GM23338 (cell line): ENCODE measurements around the gene TMPRSS5. TPM values are rescaled to one million over a fixed set of nuclear protein-coding genes. Genes with fewer than 3 reads are reported as not detected.

Experiments used
- ATAC-seq: fragments of 200-7000 bp; cut with Tn5 transposase; 3 replicates; pipeline ENCODE4 v1.9.1; 2020
- DNase-seq: peaks from one replicate; pipeline ENCODE4 v3.0.0-alpha.2; 2015; ENCODE audit warnings: low spot score
- H2AFZ ChIP-seq: fragments of 200-600 bp; sonication (generic); 2 replicates; pipeline ENCODE4 v1.8.0; 2016; ENCODE audit warnings: antibody characterized with exemption, mild to moderate bottlenecking, moderate library complexity
- H3F3A ChIP-seq: fragments of 200-600 bp; sonication (generic); replicated peaks from 2 replicates; pipeline ENCODE4 v1.8.0; 2017; ENCODE audit warnings: antibody characterized with exemption, mixed run types, low read depth
- H3K27ac ChIP-seq: fragments of 200-600 bp; sonication (generic); 2 replicates; pipeline ENCODE4 v1.6.1; 2016; ENCODE audit warnings: low read depth
- H3K27me3 ChIP-seq: fragments of 200-600 bp; sonication (generic); 2 replicates; pipeline ENCODE4 v1.8.0; 2016; ENCODE audit warnings: mild to moderate bottlenecking, mixed run types, moderate library complexity; ENCODE audit not compliant: insufficient read depth
- H3K36me3 ChIP-seq: fragments of 200-600 bp; sonication (generic); 2 replicates; pipeline ENCODE4 v1.8.0; 2016; ENCODE audit warnings: mild to moderate bottlenecking; ENCODE audit not compliant: insufficient read depth
- H3K4me1 ChIP-seq: fragments of 200-600 bp; sonication (generic); 2 replicates; pipeline ENCODE4 v1.8.0; 2016; ENCODE audit warnings: mild to moderate bottlenecking, moderate library complexity; ENCODE audit not compliant: insufficient read depth
- H3K4me2 ChIP-seq: fragments of 200-600 bp; sonication (generic); 2 replicates; pipeline ENCODE4 v1.7.1; 2017; ENCODE audit warnings: mixed run types
- H3K4me3 ChIP-seq: fragments of 200-600 bp; sonication (generic); 2 replicates; pipeline ENCODE4 v1.6.1; 2016; ENCODE audit warnings: mixed run types
- H3K79me2 ChIP-seq: fragments of 200-600 bp; sonication (generic); replicated peaks from 2 replicates; pipeline ENCODE4 v1.8.0; 2017; ENCODE audit warnings: mild to moderate bottlenecking; ENCODE audit not compliant: insufficient read depth
- H3K9me2 ChIP-seq: fragments of 200-600 bp; sonication (generic); 2 replicates; pipeline ENCODE4 v1.8.0; 2017; ENCODE audit not compliant: insufficient read depth
- H4K20me1 ChIP-seq: fragments of 200-600 bp; sonication (generic); replicated peaks from 2 replicates; pipeline ENCODE4 v1.8.0; 2017; ENCODE audit warnings: mild to moderate bottlenecking; ENCODE audit not compliant: insufficient read depth
- H3K27ac Mint-ChIP-seq: 2 replicates; pipeline ENCODE4 v1.8.0; 2020; ENCODE audit warnings: inconsistent platforms, mild to moderate bottlenecking, moderate library complexity, mixed read lengths
- H3K27me3 Mint-ChIP-seq: 3 replicates; pipeline ENCODE4 v1.8.0; 2022; ENCODE audit warnings: low read depth, mild to moderate bottlenecking, moderate library complexity, mixed read lengths, inconsistent platforms; ENCODE audit not compliant: insufficient read depth, poor library complexity
- H3K36me3 Mint-ChIP-seq: 3 replicates; pipeline ENCODE4 v1.8.0; 2021; ENCODE audit warnings: low read depth, mild to moderate bottlenecking, inconsistent platforms, moderate library complexity, mixed read lengths
- H3K4me1 Mint-ChIP-seq: 3 replicates; pipeline ENCODE4 v1.8.0; 2020; ENCODE audit warnings: mild to moderate bottlenecking, inconsistent platforms, mixed read lengths
- H3K4me3 Mint-ChIP-seq: 3 replicates; pipeline ENCODE4 v1.8.0; 2021; ENCODE audit warnings: moderate library complexity, mild to moderate bottlenecking, inconsistent platforms, mixed read lengths
- H3K9me3 Mint-ChIP-seq: 3 replicates; pipeline ENCODE4 v1.8.0; 2020; ENCODE audit warnings: moderate library complexity, mild to moderate bottlenecking, inconsistent platforms, mixed read lengths
- CREB1 ChIP-seq: fragments of 250-450 bp; sonication (Bioruptor Pico); IDR thresholded peaks from 2 replicates; pipeline ENCODE4 v1.5.0; 2020; ENCODE audit warnings: low read depth, mild to moderate bottlenecking, moderate library complexity
- CTCF ChIP-seq, 2 experiments: fragments of 200-600 bp in 1 of 2; sonication (generic) in 1 of 2; conservative IDR thresholded peaks; 2 replicates each; pipeline versions ENCODE4 v1.5.1 to v1.6.1; 2016 to 2017; ENCODE audit warnings: antibody characterized with exemption in 2 of 2, low read depth in 2 of 2, mild to moderate bottlenecking in 2 of 2, moderate library complexity in 1 of 2
- EZH2 ChIP-seq: fragments of 200-600 bp; sonication (generic); IDR thresholded peaks from one replicate; pipeline ENCODE4 v1.8.0; 2017; ENCODE audit warnings: antibody characterized with exemption, mild to moderate bottlenecking, low read depth; ENCODE audit not compliant: unreplicated experiment
- NANOG ChIP-seq: IDR thresholded peaks from 2 replicates; pipeline ENCODE4 v1.6.1; 2016; ENCODE audit warnings: antibody characterized with exemption, borderline replicate concordance
- REST ChIP-seq: IDR thresholded peaks from one replicate; pipeline ENCODE4 v1.6.1; 2018; ENCODE audit warnings: antibody characterized with exemption; ENCODE audit not compliant: unreplicated experiment
- STAT1 ChIP-seq: IDR thresholded peaks from one replicate; pipeline ENCODE4 v1.6.1; 2016; ENCODE audit warnings: antibody characterized with exemption; ENCODE audit not compliant: unreplicated experiment
- ZNF114 ChIP-seq: fragments of 250-450 bp; sonication (Bioruptor Pico); IDR thresholded peaks from 2 replicates; pipeline ENCODE4 v1.5.0; 2020; ENCODE audit warnings: mild to moderate bottlenecking, moderate library complexity
- ZNF331 ChIP-seq: fragments of 250-450 bp; sonication (Bioruptor Pico); IDR thresholded peaks from 2 replicates; pipeline ENCODE4 v1.5.0; 2020; ENCODE audit warnings: low read depth, mild to moderate bottlenecking, moderate library complexity
- ZNF462 ChIP-seq: fragments of 250-450 bp; sonication (Bioruptor Pico); IDR thresholded peaks from 2 replicates; pipeline ENCODE4 v1.5.0; 2020; ENCODE audit warnings: mild to moderate bottlenecking, moderate library complexity
- polyA plus RNA-seq: library from polyadenylated mRNA; unstranded; fragments of >200 nt; fragmentation: Nextera tagmentation; extraction: Ambion mirVana; gene quantifications from 2 replicates; pipeline ENCODE4 v1.2.1, GENCODE V29; 2016
- total RNA-seq: library from RNA; depleted of rRNA; stranded (reverse); fragments of >200 nt; shearing (Covaris generic); gene quantifications from 2 replicates; pipeline ENCODE4 v1.2.3, GENCODE V29; 2014

Gene TMPRSS5
- total and polyA plus RNA-seq, 2 experiments from 2014 or later, result not detected

GRCh38 chr11:113647108-113647507, 59.0 kb downstream of the TMPRSS5 start:
- Mint-ChIP-seq H3K27ac (no peak overlapping the region), H3K4me3 (no peak overlapping the region), H3K4me1 (0 out of 3 replicates have a peak, but pooled peaks cover 3% of the 10 kb centered on the region), H3K9me3 (peaks cover 25% of the 10 kb centered on the region), H3K27me3 (peaks cover 3% of the 10 kb centered on the region), H3K36me3 (peaks cover 7% of the 10 kb centered on the region; the same call in 2 of the 3 replicates)
- Histone ChIP-seq H3K9me2 (no peaks in the 10 kb centered on the region), H3K36me3 (no peaks in the 10 kb centered on the region), H2AFZ (no peak overlapping the region), H3K4me2 (no peak overlapping the region), H3F3A (no peaks in the 10 kb centered on the region), H4K20me1 (no peaks in the 10 kb centered on the region), H3K79me2 (no peaks in the 10 kb centered on the region), H3K4me1 (no peaks in the 10 kb centered on the region), H3K4me3 (no peak overlapping the region), H3K27me3 (no peaks in the 10 kb centered on the region), H3K27ac (no peak overlapping the region)
- DNase-seq (no peak), ATAC-seq (no peak)
- TF ChIP-seq NANOG (no peak), REST (no peak), STAT1 (no peak), ZNF114 (CRISPR knock-in tag) (no peak), CTCF (conservative IDR thresholded peaks at IDR 0.05; ENCODE audit: low read depth in 2 of 2) (no peak), ZNF462 (CRISPR knock-in tag) (no peak), EZH2 (no peak), CREB1 (CRISPR knock-in tag) (no peak), ZNF331 (CRISPR knock-in tag) (no peak)
